ENCODE results near the gene ABCC1.

DNA sequence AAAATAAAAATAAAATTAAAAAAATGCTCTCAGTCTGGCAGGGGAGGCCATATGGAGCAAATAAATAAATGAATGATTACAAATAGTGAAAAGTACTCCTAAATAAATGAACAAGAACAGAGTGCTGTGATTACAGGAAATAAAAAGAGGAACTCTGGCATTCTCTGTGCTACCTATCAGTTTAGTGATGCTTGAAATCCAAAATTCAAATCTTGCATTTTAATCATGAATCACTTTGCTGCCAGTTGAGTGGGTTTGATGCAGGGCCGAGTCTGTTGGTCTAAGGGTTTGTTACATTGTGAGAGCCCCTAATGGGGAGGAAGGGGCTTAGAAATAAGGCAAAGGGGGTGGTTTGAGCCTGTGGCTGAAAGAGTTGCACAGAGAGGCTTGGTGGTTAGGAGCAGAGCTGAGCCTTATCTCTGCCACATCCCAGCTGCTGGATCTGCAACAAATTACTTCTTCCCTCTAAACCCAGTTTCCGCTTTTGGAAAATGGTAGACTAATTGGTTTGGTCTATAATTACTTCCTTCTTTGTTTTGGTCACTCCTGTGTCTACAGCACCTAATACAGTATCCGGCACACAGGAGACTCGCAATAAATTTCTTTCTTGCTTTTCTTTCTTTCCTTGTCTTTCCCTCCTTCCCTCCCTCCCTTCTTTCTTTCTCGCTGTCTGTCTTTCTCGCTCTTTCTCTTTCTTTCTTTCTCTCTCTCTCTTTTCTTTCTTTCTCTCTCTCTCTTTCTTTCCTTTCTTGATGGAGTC is 6.3 kb upstream of the ABCC1 start:
- TF ChIP-seq EZH2 (IDR thresholded peaks at IDR 0.05; ENCODE audit: borderline replicate concordance), result no peak
- TF ChIP-seq, protein P1, sequence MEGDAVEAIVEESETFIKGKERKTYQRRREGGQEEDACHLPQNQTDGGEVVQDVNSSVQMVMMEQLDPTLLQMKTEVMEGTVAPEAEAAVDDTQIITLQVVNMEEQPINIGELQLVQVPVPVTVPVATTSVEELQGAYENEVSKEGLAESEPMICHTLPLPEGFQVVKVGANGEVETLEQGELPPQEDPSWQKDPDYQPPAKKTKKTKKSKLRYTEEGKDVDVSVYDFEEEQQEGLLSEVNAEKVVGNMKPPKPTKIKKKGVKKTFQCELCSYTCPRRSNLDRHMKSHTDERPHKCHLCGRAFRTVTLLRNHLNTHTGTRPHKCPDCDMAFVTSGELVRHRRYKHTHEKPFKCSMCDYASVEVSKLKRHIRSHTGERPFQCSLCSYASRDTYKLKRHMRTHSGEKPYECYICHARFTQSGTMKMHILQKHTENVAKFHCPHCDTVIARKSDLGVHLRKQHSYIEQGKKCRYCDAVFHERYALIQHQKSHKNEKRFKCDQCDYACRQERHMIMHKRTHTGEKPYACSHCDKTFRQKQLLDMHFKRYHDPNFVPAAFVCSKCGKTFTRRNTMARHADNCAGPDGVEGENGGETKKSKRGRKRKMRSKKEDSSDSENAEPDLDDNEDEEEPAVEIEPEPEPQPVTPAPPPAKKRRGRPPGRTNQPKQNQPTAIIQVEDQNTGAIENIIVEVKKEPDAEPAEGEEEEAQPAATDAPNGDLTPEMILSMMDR (IDR thresholded peaks at IDR 0.05; ENCODE audit: poor library complexity), result no peak
- TF ChIP-seq EZH2phosphoT487 (IDR thresholded peaks at IDR 0.05; ENCODE audit: low read depth, severe bottlenecking, unreplicated experiment), result no peak
